Colonic mucosa (tissue), 4 donors: ENCODE data around the gene TBC1D5. TPM values are rescaled to one million over a fixed set of nuclear protein-coding genes. Genes with fewer than 3 reads are reported as not detected.

Experiments
- DNase-seq: peaks from one replicate; pipeline ENCODE4 v3.0.0-alpha.2; 2020
- H3K27ac ChIP-seq: fragments of 200-600 bp; one replicate; pipeline ENCODE4 v1.8.0; 2021
- H3K27me3 ChIP-seq: fragments of 200-600 bp; one replicate; pipeline ENCODE4 v1.8.0; 2021
- H3K36me3 ChIP-seq: fragments of 200-600 bp; one replicate; pipeline ENCODE4 v1.8.0; 2021
- H3K4me1 ChIP-seq: fragments of 200-600 bp; one replicate; pipeline ENCODE4 v1.8.0; 2021; ENCODE audit warnings: mild to moderate bottlenecking
- H3K4me3 ChIP-seq: fragments of 200-600 bp; one replicate; pipeline ENCODE4 v1.8.0; 2021
- H3K9ac ChIP-seq, 2 donors: one replicate each; pipeline ENCODE4 v1.7.0; 2013; ENCODE audit warnings: control low read depth in 2 of 2, low read depth in 2 of 2, low read length in 2 of 2
- H3K9me3 ChIP-seq: fragments of 200-600 bp; one replicate; pipeline ENCODE4 v1.8.0; 2021
- intact Hi-C: fragments of 100-400 bp; cut with DNase I; formaldehyde crosslinking; loops from one replicate; pipeline ENCODE4 v1.14.1; 2022
- total RNA-seq, 2 donors: library from RNA; stranded (reverse); fragmentation: NEBNext Ultra II Directional in 1 of 2; extraction: Animal tissue kit (Norgen Biotek cat#: 25700) in 1 of 2; gene quantifications; one replicate each; pipeline ENCODE4 v1.2.1, GENCODE V29; 2021
- TF ChIP-seq, protein P1 (sequence below): fragments of 200-600 bp; IDR thresholded peaks from one replicate; pipeline ENCODE4 v1.8.0; 2022; ENCODE audit warnings: antibody characterized with exemption, mild to moderate bottlenecking
- donor health status: healthy.
- donor health status: DM: no; HTN: no; CAD: no.
- donor health status: DM: no; HTN: no; CAD: no.

The TBC1D5 gene
- total RNA-seq, 2 donors from 2014 or later = 29.9 to 31.2 TPM

- intact Hi-C loops = no loop called here
- Histone ChIP-seq H3K9ac (no peak overlapping the region), H3K36me3 (no peaks in the 10 kb centered on the region), H3K4me3 (no peak overlapping the region), H3K4me1 (no peaks in the 10 kb centered on the region), H3K9me3 (no peaks in the 10 kb centered on the region), H3K27me3 (no peaks in the 10 kb centered on the region), H3K27ac (no peak overlapping the region)
- DNase-seq = no peak
- TF ChIP-seq, protein P1, sequence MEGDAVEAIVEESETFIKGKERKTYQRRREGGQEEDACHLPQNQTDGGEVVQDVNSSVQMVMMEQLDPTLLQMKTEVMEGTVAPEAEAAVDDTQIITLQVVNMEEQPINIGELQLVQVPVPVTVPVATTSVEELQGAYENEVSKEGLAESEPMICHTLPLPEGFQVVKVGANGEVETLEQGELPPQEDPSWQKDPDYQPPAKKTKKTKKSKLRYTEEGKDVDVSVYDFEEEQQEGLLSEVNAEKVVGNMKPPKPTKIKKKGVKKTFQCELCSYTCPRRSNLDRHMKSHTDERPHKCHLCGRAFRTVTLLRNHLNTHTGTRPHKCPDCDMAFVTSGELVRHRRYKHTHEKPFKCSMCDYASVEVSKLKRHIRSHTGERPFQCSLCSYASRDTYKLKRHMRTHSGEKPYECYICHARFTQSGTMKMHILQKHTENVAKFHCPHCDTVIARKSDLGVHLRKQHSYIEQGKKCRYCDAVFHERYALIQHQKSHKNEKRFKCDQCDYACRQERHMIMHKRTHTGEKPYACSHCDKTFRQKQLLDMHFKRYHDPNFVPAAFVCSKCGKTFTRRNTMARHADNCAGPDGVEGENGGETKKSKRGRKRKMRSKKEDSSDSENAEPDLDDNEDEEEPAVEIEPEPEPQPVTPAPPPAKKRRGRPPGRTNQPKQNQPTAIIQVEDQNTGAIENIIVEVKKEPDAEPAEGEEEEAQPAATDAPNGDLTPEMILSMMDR = no peak
These were observed 554.7 kb downstream of the TBC1D5 start for GRCh38 chr3:17187589-17188184.

DNA sequence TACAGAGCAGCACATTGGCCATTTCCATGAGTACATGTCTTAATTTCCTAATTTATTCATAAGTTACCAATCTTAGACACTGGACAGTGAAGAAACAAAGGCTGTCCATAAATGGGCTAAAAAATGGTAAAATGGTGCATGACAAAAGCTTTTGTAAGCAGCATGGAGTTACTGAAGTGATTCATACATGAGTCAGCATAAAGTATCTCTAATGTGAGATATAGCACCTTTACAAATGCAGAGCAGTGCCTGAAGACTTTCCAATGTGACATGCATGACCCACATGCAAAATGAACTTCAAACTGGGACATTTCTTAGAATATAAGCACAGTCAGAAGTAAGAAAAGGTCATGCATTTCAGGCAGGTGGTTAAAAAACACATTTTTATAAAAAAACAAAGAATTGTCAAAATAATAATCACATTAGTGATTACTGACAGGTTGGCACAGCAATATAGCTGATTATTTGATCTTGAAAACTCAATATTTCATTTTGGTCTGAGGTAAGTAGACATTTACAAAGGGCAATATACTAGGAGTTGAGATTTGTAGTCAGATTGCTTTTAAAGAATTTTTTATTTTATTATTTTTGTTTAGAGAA is 558.4 kb downstream of the TBC1D5 start:
- DNase-seq = no peak
- TF ChIP-seq, protein P1 = no peak
- H3K4me1 ChIP-seq = no peaks in the 10 kb centered on the region
- no peak overlapping the region for H3K4me3 ChIP-seq
- no peaks in the 10 kb centered on the region for H3K36me3 ChIP-seq
- no peaks in the 10 kb centered on the region for H3K9me3 ChIP-seq
- no peaks in the 10 kb centered on the region for H3K27me3 ChIP-seq
- H3K9ac ChIP-seq = no peak overlapping the region
- intact Hi-C loops = no loop called here
- H3K27ac ChIP-seq = no peak overlapping the region

DNA sequence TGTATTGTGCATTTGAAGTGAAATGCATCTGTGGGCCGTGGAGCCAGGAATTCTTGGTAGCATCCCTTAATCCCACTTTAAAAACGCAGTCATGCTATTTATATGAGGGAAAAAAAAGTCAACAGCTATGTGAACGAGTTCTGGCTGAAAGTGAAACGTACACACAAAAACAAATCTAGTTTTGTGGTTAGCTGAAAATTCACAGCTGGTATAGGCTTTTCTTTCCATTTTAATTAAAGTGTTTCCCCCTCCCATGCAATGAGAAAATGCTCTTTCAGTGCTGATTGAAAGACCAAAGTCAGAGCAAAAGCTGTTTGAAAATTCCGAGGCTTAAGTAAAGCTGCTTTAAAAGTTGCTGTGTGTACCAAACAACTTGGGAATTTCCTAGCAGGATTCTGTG is 560.3 kb downstream of the TBC1D5 start:
- TF ChIP-seq, protein P1 = no peak
- Histone ChIP-seq H3K36me3 (no peaks in the 10 kb centered on the region), H3K4me3 (no peak overlapping the region), H3K9me3 (no peaks in the 10 kb centered on the region), H3K9ac (no peak overlapping the region), H3K27me3 (no peaks in the 10 kb centered on the region), H3K27ac (no peak overlapping the region), H3K4me1 (no peaks in the 10 kb centered on the region)
- no peak for DNase-seq
- intact Hi-C loops = no loop called here

DNA sequence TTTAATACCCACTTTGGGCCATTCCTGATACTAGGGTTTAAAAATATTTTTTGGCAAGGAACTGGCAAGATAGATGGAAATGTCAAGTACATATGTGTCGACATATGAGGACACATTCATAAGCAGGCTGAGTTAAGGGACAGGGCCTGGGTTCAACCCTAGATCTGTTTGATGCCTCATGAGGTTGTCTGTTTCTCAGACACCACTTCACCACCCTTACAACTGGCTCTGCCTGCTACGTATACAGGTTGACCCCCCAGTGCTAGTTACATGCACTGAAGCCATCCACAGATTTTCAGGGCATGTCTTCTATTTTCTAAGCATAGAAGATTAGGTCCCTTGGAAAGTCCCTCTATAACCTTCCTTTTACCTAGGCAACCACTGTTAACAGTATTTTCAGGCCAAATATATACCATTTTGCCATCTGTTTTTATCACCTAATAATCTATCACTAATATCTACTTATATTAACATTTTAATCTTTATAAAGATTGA is 561.0 kb downstream of the TBC1D5 start:
- H3K9ac ChIP-seq = no peak overlapping the region
- TF ChIP-seq, protein P1 = no peak
- intact Hi-C loops = no loop called here

GRCh38 chr3:17179381-17180205 is 562.8 kb downstream of the TBC1D5 start:
- H3K9ac ChIP-seq = no peak overlapping the region
- no peaks in the 10 kb centered on the region for H3K27me3 ChIP-seq
- no peaks in the 10 kb centered on the region for H3K36me3 ChIP-seq
- no peak for DNase-seq
- no peak overlapping the region for H3K27ac ChIP-seq
- intact Hi-C loops = no loop called here
- TF ChIP-seq, protein P1 = no peak
- H3K4me3 ChIP-seq = no peak overlapping the region
- no peaks in the 10 kb centered on the region for H3K4me1 ChIP-seq
- no peaks in the 10 kb centered on the region for H3K9me3 ChIP-seq

More for the DNA sequence above, 561.0 kb downstream of the TBC1D5 start:
- Histone ChIP-seq H3K9me3 (no peaks in the 10 kb centered on the region), H3K27ac (no peak overlapping the region), H3K4me1 (no peaks in the 10 kb centered on the region), H3K4me3 (no peak overlapping the region), H3K27me3 (no peaks in the 10 kb centered on the region), H3K36me3 (no peaks in the 10 kb centered on the region)
- no peak for DNase-seq
